Right ventricle myocardium superior (tissue), 1 donor: ENCODE data around the gene PSG1. TPM values are rescaled to one million over a fixed set of nuclear protein-coding genes. Genes with fewer than 3 reads are reported as not detected.
"Not testable (repeated sequence)": the region's sequence is repeated elsewhere in the genome, so short reads cannot be mapped to it uniquely, and the experiment has no call there.

Source experiments
- ATAC-seq: fragments of 200-7000 bp; cut with Tn5 transposase; one replicate; pipeline ENCODE4 v1.9.1; 2020; ENCODE audit warnings: mild to moderate bottlenecking; ENCODE audit not compliant: poor library complexity
- DNase-seq: peaks from one replicate; pipeline ENCODE4 v3.0.0-alpha.2; 2020
- intact Hi-C: fragments of 100-400 bp; cut with DNase I; formaldehyde crosslinking; loops from one replicate; pipeline ENCODE4 v1.11.2; 2022
- total RNA-seq: library from RNA; stranded (reverse); fragmentation: NEBNext Ultra II Directional; extraction: Animal tissue kit (Norgen Biotek cat#: 25700); gene quantifications from one replicate; pipeline ENCODE4 v1.2.1, GENCODE V29; 2021
- donor health status: DM: no; HTN: yes; CAD: no; lungs with severe emphysema.

PSG1 gene
- total RNA-seq, 1 donor from 2014 or later = not detected

DNA sequence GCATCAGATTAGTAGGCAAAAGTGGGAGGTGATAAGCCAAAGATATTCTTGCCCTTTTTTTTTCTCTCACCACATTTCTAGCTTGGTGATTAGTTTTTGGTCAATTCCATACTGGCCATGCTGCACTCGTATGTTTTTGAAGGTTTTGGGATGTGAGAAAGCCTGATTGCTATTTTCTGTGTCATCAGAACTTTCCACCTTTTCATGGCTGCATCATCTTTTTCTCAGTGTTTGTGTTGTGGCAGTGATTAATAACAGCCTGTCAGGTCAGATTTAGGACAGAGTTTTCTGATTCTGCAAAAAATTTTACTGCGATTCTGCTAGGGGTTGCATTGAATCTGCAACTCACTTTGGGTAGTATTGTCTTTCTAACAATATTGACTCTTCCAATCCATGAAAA lies 32.9 kb downstream of the PSG1 start:
- no peak for ATAC-seq
- no peak for DNase-seq
- intact Hi-C loops = no loop called here

DNA sequence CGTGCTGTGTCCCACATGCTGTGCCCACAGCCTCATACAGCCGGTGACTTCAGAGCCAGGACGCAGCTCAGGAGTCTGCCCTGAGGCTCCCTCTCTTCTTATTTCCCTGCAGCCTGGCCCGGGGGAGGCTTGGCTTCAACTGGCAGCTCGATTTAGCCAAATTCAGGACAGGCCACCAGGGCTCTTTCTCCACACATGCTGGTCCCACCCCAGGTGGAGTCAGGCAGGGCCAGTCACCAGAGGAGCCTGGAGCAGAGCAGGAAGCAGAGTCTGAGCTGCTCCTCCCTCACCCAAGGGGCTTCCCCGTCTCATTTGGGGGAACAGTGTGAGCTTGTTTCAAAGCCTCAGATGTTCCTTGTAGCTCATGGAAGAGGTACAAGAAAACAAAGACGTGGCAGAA lies 35.9 kb downstream of the PSG1 start:
- ATAC-seq, DNase-seq: not testable (repeated sequence)

DNA sequence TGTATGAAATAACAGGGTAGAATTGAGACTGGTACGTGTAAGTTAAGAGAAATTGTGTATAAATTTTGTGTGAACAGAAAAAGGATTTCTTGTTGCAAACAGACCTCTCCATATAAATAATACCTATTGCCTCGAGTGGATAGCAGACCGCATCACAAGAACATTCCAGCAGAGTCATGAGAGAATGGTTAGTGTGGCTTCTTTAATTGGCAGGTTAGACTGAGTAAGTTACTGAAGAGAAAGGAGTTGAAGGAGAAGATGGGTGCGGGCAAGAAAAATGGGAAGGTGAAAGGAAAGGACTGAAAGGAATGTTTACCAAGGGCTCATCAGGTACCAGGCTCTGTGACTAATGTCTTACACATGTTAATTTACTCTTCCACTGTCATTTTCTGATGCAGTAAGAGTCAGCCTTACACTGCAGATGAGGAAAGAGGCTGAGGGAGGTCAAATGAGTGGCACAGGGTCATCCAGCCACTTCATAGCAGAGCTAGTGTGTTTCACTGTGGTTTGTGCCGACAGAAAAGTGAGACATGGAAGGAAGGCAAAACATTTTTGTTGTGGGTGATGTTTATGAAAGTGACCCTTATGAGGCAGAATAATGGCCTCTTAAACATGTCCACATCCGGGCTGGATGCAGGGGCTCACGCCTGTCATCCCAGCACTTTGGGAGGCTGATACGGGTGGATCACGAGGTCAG lies 46.6 kb downstream of the PSG1 start:
- ATAC-seq, DNase-seq, intact Hi-C loops: not testable (repeated sequence)

More for the DNA sequence above, 35.9 kb downstream of the PSG1 start:
- intact Hi-C loops = not testable (repeated sequence)

DNA sequence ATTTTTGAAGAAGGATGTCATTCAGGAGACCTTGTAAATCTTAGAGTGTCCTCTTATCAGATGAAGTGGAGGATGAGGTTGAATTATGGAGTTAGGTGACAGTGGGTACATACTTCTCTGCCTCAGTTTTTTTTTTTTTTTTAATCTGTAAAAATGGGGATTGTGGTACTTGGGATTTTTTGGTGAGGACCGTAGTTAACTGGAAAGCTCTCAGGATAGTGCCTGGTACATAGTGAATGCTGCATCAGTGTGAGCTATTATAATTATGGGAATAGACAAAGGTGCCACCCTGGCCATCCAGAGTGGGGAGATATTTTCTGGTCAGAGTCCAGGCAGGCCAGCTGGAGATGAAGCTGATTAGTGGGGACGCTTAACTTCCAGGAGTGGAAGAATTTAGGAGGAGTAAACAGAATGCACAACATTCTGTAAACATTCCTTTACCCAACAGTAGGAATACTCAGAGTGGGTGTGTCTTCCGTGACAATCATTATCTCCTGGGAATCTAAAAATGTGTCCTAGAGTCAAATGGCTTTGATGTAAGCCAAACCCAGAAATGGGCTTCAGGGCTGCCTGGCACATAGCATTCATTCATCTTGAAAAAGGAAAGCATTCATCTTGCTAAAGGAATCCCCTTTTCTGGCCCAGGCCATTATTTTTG lies 47.4 kb downstream of the PSG1 start:
- DNase-seq, ATAC-seq, intact Hi-C loops: not testable (repeated sequence)

DNA sequence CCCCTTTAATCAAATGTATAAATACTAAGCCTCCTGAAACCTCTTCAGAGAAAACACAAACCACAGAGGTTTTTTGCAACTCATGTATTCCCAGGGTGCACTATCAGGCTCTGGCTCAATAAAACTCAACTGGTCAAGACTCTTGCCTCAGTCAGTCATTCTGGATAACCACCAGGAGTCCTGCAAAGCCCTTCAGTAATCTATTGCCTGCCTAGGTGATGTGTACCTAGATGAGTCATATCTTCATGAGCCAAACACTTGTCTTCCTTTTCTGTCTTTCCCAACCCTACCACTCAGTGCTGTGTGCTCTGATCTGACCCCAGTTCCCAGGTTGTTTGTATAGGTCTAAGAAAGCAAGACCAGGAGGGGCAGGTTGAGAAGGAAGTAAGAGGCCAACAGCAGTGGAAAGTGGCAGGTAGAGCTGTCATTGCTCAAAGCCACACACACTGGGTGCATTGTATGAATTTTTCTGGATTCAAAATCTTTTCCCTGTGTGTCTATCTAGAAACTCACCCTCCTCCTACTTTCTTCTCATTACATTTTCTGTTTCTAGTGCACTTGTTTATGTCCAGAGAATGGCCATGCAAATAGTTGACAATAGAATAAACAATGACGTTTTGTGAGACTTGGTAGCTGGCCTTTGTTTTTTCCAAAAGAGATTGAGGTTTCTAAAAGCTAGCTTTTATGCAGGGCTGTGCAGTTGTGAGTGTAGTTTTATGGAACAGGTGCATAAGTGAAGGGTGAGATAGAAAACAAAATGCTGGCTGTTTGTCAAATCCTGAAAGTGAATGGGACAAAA lies 48.1 kb downstream of the PSG1 start:
- ATAC-seq = no peak
- no peak for DNase-seq
- intact Hi-C loops = no loop called here

DNA sequence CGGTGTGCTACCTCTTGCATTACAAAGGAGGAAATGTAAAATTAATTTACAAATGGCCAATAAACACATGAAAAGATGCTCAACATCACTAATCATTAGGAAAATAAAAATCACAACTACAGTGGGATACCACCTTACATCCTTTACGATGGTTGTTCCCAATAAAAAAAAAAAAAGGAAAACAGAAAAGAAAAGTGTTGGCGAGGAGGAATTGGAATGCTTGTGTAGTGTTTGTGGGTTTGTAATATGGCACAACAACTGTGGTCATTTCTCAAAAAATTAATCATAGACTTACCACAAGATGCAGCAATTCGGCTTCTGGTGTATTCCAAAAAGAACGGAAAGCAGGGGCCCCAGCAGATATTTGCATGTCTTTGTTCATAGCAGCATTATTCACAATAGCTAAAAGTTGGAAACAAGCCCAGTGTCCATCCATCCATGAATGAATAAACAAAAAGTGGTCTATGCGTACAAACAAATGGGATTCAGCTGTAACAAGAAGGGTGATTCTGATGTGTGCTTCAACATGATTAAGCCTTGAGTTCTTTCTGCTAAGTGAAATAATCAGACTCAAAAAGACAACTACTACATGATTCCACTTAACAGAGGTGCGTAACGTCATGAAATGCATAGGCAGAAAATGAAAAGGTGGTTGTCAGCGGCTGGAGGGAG lies 58.1 kb downstream of the PSG1 start:
- ATAC-seq, DNase-seq, intact Hi-C loops: not testable (repeated sequence)

DNA sequence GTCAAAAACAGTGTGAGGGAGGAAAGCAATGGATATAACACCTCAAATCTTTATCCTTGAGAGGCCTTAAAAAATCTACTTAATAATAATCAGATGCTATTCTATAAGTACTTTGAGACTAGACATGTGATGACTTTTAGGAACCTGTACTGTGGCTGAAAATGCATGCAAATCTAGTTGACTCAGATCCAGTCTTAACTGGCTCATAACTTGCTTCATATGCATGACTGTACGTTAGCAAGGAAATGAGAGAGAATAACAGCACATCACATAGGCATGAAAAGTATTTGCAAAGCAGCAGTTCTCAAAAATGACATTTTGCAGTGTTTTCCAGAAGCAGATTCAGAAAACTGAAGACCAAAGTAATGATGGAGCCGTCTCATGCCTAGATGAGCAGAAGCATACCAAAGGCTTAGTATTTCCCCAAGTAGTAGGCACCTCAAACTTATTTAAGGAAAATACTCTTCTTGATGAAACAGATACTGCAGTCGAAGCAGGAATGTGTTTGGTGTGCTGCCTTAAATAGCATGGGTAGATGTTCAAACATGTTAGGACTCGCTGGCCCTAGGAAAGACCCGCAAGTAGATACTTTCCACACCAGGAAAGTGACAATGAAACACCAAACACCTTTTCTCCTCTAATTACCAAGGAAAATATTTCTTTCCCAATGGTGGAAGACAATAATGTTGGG lies 59.4 kb downstream of the PSG1 start:
- intact Hi-C loops, ATAC-seq, DNase-seq: not testable (repeated sequence)

DNA sequence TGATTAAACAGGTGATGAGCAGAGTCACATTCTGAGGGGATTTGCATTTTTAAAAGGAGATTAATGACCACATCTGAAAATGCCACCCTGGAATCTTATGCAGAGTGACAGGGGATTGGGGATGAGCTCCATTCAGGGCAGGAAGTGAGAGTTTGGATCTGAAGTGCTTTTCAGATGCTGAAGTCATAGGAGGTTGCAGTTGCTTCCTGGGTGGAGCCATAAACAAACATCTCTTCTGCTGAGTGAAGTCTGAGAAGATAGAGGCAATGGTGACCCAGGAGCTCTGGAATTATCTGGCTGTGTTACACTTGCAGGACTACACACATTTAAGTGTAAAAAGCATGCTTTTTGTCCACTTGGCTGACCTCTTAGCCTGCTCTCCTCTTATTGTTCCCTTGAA lies 62.6 kb downstream of the PSG1 start:
- intact Hi-C loops = no loop called here
- DNase-seq (no peak), ATAC-seq (no peak)

Other genes with a start within 250 kb of the PSG1 start
- gene PSG3, start 139.2 kb downstream of the PSG1 start, total RNA-seq = not detected
- not detected for gene PSG8, start 114.0 kb downstream of the PSG1 start, total RNA-seq
- not detected for gene PSG6, start 38.2 kb upstream of the PSG1 start, total RNA-seq
- not detected for gene PSG7, start 57.5 kb upstream of the PSG1 start, total RNA-seq
- gene PSG11, start 146.8 kb upstream of the PSG1 start, total RNA-seq = not detected
- gene PSG2, start 203.0 kb upstream of the PSG1 start, total RNA-seq = not detected